GM12891 (cell line): ENCODE measurements around the gene WNT4.

Experiments used
- PAX5 ChIP-seq: IDR thresholded peaks from 2 replicates; pipeline ENCODE4 v1.6.1; 2011; ENCODE audit warnings: low read length, moderate library complexity, mild to moderate bottlenecking; ENCODE audit not compliant: insufficient read depth, severe bottlenecking
- POLR2A ChIP-seq: IDR thresholded peaks from 2 replicates; pipeline ENCODE4 v1.6.1; 2011; ENCODE audit warnings: low read depth, low read length, control low read depth
- POLR2AphosphoS5 ChIP-seq: IDR thresholded peaks from 2 replicates; pipeline ENCODE4 v1.6.1; 2011; ENCODE audit warnings: low read depth, low read length, control low read depth
- POU2F2 ChIP-seq: IDR thresholded peaks from 2 replicates; pipeline ENCODE4 v1.6.1; 2011; ENCODE audit warnings: low read depth, mild to moderate bottlenecking, control low read depth, low read length, moderate library complexity
- SPI1 ChIP-seq: IDR thresholded peaks from 2 replicates; pipeline ENCODE4 v1.6.1; 2011; ENCODE audit warnings: low read depth, low read length, control low read depth
- TAF1 ChIP-seq: IDR thresholded peaks from 2 replicates; pipeline ENCODE4 v1.6.1; 2011; ENCODE audit warnings: low read depth, low read length, control low read depth

GRCh38 chr1:22132517-22133235, 10.2 kb downstream of the WNT4 start:
- TF ChIP-seq POLR2A (no peak), SPI1 (no peak), POLR2AphosphoS5 (no peak), TAF1 (no peak), PAX5 (no peak), POU2F2 (no peak)
